Measurements from ENCODE around the gene LGR5. TPM values are rescaled to one million over a fixed set of nuclear protein-coding genes. Genes with fewer than 3 reads are reported as not detected.

The LGR5 gene
- total RNA-seq, 4 donors from 2014 or later: 0.11 to 0.71 (median 0.34) TPM

DNA sequence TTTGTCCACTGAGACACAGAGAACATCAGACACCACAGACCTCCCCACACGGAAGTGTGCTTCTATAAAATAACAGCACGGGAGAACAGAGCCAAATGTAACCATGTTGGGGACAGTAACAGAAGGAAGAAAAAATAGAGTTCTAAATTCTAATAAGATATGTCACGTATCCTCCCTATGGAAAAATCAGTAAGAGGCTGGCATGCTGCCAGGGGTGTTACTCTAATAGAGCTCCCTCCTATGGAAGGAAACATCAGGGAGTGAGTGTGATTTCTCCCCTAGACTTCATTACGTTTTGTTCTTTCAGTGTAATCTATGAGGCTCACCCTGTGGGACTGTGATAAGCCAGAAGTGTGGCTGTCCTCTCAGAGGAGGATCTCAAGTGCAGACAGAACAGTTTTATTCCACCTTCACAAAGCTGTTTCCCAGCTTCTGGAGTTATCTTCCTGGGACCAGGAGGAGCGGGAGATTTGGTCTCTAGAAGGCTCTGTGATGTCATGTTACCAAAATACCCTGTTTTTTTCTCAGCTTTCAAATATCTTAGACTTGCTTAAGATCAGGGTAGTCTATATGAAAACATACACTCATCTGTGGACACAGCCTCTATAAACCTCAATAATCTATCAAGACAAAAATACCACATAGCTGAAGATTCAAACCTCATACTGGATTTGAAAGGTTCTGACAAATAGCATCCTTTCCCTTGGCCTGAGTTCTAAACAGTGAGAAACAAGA, 154.8 kb downstream of the LGR5 start:
- no peak for DNase-seq
- Histone ChIP-seq H3K4me1 (no peaks in the 10 kb centered on the region), H3K9me3 (no peaks in the 10 kb centered on the region), H3K27me3 (no peaks in the 10 kb centered on the region), H3K27ac (no peak overlapping the region), H3K36me3 (no peaks in the 10 kb centered on the region), H3K4me3 (replicated peaks in 1 of 3) (no peak overlapping the region)
- 47 to 57% methylated on average over 5 of the region's 5 CpGs for WGBS, 2 donors
- intact Hi-C loops (cut with DNase I): no loop called here
- TF ChIP-seq CTCF (IDR thresholded peaks at IDR 0.05) (no peak), POLR2A (IDR thresholded peaks at IDR 0.05) (no peak)

DNA sequence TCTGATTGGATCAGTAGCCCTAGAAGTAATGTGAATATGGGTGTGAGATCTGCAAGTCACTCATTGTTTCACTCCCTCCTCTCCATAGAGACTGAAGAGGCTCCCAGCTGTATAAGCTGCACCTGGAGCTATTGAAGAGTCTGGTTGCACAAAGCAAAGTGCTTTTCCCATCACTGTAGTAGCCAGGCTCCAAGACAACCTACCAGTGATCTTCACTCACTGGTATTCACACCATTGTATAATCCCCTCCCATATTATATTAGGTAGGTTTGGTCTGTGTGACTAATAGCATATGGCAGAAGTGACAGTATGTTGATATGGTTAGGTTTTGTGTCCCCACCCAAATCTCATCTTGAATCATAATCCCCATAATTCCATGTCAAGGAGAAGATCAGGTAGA, 159.6 kb downstream of the LGR5 start:
- Histone ChIP-seq H3K4me3 (replicated peaks in 1 of 3) (no peak overlapping the region), H3K9me3 (no peaks in the 10 kb centered on the region), H3K4me1 (no peaks in the 10 kb centered on the region), H3K27me3 (no peaks in the 10 kb centered on the region), H3K27ac (no peak overlapping the region), H3K36me3 (no peaks in the 10 kb centered on the region)
- intact Hi-C loops (cut with DNase I): no loop called here
- DNase-seq: no peak
- no peak for TF ChIP-seq POLR2A (IDR thresholded peaks at IDR 0.05)

GRCh38 chr12:71601546-71601945, 161.9 kb downstream of the LGR5 start:
- Histone ChIP-seq H3K36me3 (peaks cover 0 to 5% of the 10 kb centered on the region in 2 donors), H3K4me3 (replicated peaks in 1 of 3) (no peak overlapping the region), H3K27me3 (no peaks in the 10 kb centered on the region), H3K4me1 (no peaks in the 10 kb centered on the region), H3K9me3 (no peaks in the 10 kb centered on the region), H3K27ac (no peak overlapping the region)
- DNase-seq: no peak
- intact Hi-C loops (cut with DNase I): no loop called here
- TF ChIP-seq POLR2A (IDR thresholded peaks at IDR 0.05) (no peak), CTCF (IDR thresholded peaks at IDR 0.05) (no peak)

DNA sequence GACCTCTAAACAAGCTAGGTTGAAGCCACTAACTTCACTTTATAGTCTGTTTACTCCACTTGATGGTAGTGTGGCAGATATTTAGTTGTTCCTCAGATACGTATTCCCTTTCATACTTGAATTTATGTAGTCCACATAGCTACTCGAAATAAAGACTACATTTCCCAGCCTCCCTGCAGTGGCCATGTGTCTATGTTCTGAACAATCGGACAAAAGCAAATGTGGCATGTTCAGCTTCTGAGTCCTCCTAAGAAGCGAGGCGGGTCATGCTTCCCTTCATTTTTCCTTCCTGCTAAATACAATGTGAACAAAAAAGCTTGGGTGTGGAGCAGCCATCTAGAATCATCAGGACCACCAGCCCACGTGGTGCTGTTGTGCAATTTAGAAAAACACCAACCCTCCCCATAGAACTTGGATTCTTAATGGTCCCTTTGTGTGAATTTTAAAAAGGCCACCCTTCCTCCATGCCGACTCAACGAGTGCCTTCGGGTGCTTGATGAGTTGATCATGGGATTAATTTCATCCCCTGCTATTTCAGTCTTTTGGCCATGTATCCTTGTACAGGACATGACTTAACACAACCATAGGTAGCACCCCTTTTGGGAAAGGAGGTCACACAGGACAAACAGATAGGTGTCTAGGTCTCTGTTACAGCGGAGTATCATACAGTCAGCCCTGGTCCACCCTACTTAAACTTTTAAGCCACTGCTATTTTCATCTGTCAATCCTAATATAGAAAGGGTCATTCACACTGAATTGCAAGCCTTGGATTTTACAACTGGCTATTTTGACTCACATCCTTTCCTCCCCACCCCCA, 163.4 kb downstream of the LGR5 start:
- H3K9me3 ChIP-seq: no peaks in the 10 kb centered on the region
- no peak overlapping the region for H3K27ac ChIP-seq
- peaks cover 0 to 11% of the 10 kb centered on the region in 2 donors for H3K36me3 ChIP-seq
- no peaks in the 10 kb centered on the region for H3K27me3 ChIP-seq
- no peak for TF ChIP-seq CTCF (IDR thresholded peaks at IDR 0.05)
- TF ChIP-seq POLR2A (IDR thresholded peaks at IDR 0.05): no peak
- intact Hi-C loops (cut with DNase I): no loop called here
- no peak overlapping the region for H3K4me3 ChIP-seq (replicated peaks in 1 of 3)
- no peaks in the 10 kb centered on the region for H3K4me1 ChIP-seq
- no peak for DNase-seq
- WGBS, 2 donors: 80 to 84% methylated on average over 10 of the region's 10 CpGs

DNA sequence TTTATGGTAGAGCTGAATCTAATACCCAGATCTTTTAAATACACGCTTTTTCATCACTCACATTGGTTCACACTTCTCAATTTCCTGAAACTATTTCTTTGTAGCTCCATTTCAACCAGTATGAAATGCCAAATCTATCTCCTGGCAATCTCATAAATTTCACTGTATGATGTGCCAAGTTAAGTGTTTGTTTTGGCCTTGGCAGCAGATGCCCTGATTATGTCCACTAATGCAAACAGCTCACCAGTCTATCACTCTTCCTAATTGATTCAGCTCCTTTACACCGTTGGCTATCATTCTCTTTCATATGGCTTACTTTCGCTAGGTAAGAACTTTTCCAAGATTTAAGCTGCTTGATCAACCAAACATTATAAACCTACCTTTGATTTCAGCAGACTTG, 165.4 kb downstream of the LGR5 start:
- TF ChIP-seq POLR2A (IDR thresholded peaks at IDR 0.05): no peak
- no peak for TF ChIP-seq CTCF (IDR thresholded peaks at IDR 0.05)
- 92 to 93% methylated on average over 3 of the region's 3 CpGs for WGBS, 2 donors
- intact Hi-C loops (cut with DNase I): no loop called here

More for the DNA sequence above, 165.4 kb downstream of the LGR5 start:
- H3K27me3 ChIP-seq: no peaks in the 10 kb centered on the region
- DNase-seq: no peak
- peaks cover 10 to 29% of the 10 kb centered on the region in 2 donors for H3K36me3 ChIP-seq
- H3K27ac ChIP-seq: no peak overlapping the region
- no peaks in the 10 kb centered on the region for H3K9me3 ChIP-seq
- no peak overlapping the region for H3K4me3 ChIP-seq (replicated peaks in 1 of 3)
- H3K4me1 ChIP-seq: no peaks in the 10 kb centered on the region

Measured in thyroid gland (tissue), 4 donors.